CD14-positive monocyte (primary cell): ENCODE measurements around the gene RS1. TPM values are rescaled to one million over a fixed set of nuclear protein-coding genes. Genes with fewer than 3 reads are reported as not detected.
A peak's percentile ranks its signal among the peaks of the same experiment; 100 is the strongest.

Experiments
- DNase-seq, 3 donors: peaks; one replicate each; pipeline ENCODE4 v3.0.0-alpha.2; 2011 to 2022
- H2AFZ ChIP-seq: 2 replicates; pipeline ENCODE4 v1.6.0; 2012; ENCODE audit warnings: mild to moderate bottlenecking, low read depth, low read length, inconsistent platforms; ENCODE audit not compliant: insufficient read depth, poor library complexity, severe bottlenecking
- H3K27ac ChIP-seq, 2 donors: 1 replicate in 1 of 2; 2 replicates in 1 of 2; pipeline ENCODE4 v1.5.1; 2012 to 2013; ENCODE audit warnings: low read length in 2 of 2, control low read depth in 1 of 2, inconsistent platforms in 1 of 2, low read depth in 1 of 2, mild to moderate bottlenecking in 1 of 2
- H3K27me3 ChIP-seq, 2 donors: one replicate each; pipeline versions ENCODE4 v1.6.0 to v1.6.1; 2011 to 2013; ENCODE audit warnings: low read length in 2 of 2; ENCODE audit not compliant: control insufficient read depth in 2 of 2, insufficient read depth in 2 of 2
- H3K36me3 ChIP-seq, 2 donors: replicated peaks in 1 of 2; 1 replicate in 1 of 2; 2 replicates in 1 of 2; pipeline versions ENCODE4 v1.5.1 to v1.6.1; 2012 to 2013; ENCODE audit warnings: low read length in 2 of 2, control low read depth in 1 of 2, inconsistent platforms in 1 of 2, mild to moderate bottlenecking in 1 of 2; ENCODE audit not compliant: insufficient read depth in 2 of 2, control insufficient read depth in 1 of 2
- H3K4me1 ChIP-seq, 2 donors: 1 replicate in 1 of 2; 2 replicates in 1 of 2; pipeline versions ENCODE4 v1.5.1 to v1.6.1; 2012 to 2013; ENCODE audit warnings: low read length in 2 of 2, control low read depth in 1 of 2, inconsistent platforms in 1 of 2, mild to moderate bottlenecking in 1 of 2, moderate library complexity in 1 of 2; ENCODE audit not compliant: insufficient read depth in 2 of 2, control insufficient read depth in 1 of 2
- H3K4me2 ChIP-seq: replicated peaks from 2 replicates; pipeline ENCODE3; 2012; ENCODE audit warnings: low read length, moderate library complexity, mild to moderate bottlenecking; ENCODE audit not compliant: poor library complexity, severe bottlenecking; ENCODE audit errors: extremely low read depth
- H3K4me3 ChIP-seq, 3 experiments: fragments of 200-600 bp in 1 of 3; sonication (generic) in 1 of 3; replicated peaks in 1 of 3; 1 replicate in 2 of 3; 2 replicates in 1 of 3; pipeline ENCODE4 v1.5.1; 2011 to 2013; ENCODE audit warnings: low read length in 3 of 3, mild to moderate bottlenecking in 3 of 3, control low read depth in 2 of 3, low read depth in 2 of 3, inconsistent platforms in 1 of 3, moderate library complexity in 1 of 3
- H3K79me2 ChIP-seq: 2 replicates; pipeline ENCODE4 v1.6.0; 2012; ENCODE audit warnings: mild to moderate bottlenecking, control low read depth, inconsistent platforms, low read length, moderate library complexity; ENCODE audit not compliant: insufficient read depth
- H3K9ac ChIP-seq: 2 replicates; pipeline ENCODE4 v1.6.0; 2017; ENCODE audit warnings: low read length, mild to moderate bottlenecking; ENCODE audit not compliant: insufficient read depth, poor library complexity, severe bottlenecking
- H3K9me3 ChIP-seq, 2 donors: replicated peaks in 1 of 2; 1 replicate in 1 of 2; 2 replicates in 1 of 2; pipeline versions ENCODE4 v1.5.1 to v1.6.1; 2012 to 2013; ENCODE audit warnings: low read length in 2 of 2, control low read depth in 1 of 2; ENCODE audit not compliant: control insufficient read depth in 1 of 2, insufficient read depth in 1 of 2
- H4K20me1 ChIP-seq: 2 replicates; pipeline ENCODE4 v1.6.0; 2012; ENCODE audit warnings: mild to moderate bottlenecking, low read length, control low read depth, moderate library complexity; ENCODE audit not compliant: insufficient read depth
- H3K27ac Mint-ChIP-seq, 7 donors: one replicate each; pipeline ENCODE4 v1.8.0; 2020; ENCODE audit warnings: mild to moderate bottlenecking in 7 of 7, mixed read lengths in 7 of 7, moderate library complexity in 6 of 7, inconsistent platforms in 2 of 7
- H3K27me3 Mint-ChIP-seq, 3 donors: one replicate each; pipeline ENCODE4 v1.8.0; 2021 to 2022; ENCODE audit warnings: low read depth in 3 of 3, mild to moderate bottlenecking in 3 of 3, mixed read lengths in 3 of 3, moderate library complexity in 3 of 3, inconsistent platforms in 1 of 3
- H3K36me3 Mint-ChIP-seq, 2 donors: one replicate each; pipeline ENCODE4 v1.8.0; 2020; ENCODE audit warnings: mixed read lengths in 2 of 2, inconsistent platforms in 1 of 2, mild to moderate bottlenecking in 1 of 2
- H3K4me1 Mint-ChIP-seq: one replicate; pipeline ENCODE4 v1.8.0; 2020; ENCODE audit warnings: mild to moderate bottlenecking, mixed read lengths
- H3K4me3 Mint-ChIP-seq, 2 donors: one replicate each; pipeline ENCODE4 v1.8.0; 2020; ENCODE audit warnings: mild to moderate bottlenecking in 2 of 2, mixed read lengths in 2 of 2, moderate library complexity in 1 of 2
- H3K9me3 Mint-ChIP-seq, 7 donors: one replicate each; pipeline ENCODE4 v1.8.0; 2020 to 2022; ENCODE audit warnings: mixed read lengths in 7 of 7, mild to moderate bottlenecking in 6 of 7, moderate library complexity in 6 of 7, inconsistent platforms in 2 of 7
- WGBS: methylation state at CpG from one replicate; pipeline ENCODE4 v1.1.5; 2013; ENCODE audit warnings: missing lambda C conversion rate; ENCODE audit not compliant: insufficient coverage; 5-methylcytosine and 5-hydroxymethylcytosine counted together
- intact Hi-C, 2 donors: fragments of 100-400 bp; cut with micrococcal nuclease; formaldehyde crosslinking; loops; one replicate each; pipeline versions ENCODE4 v1.15.0 to v1.15.1; 2023
- polyA plus RNA-seq, 3 donors: library from polyadenylated mRNA; depleted of rRNA in 1 of 3; unstranded in 2 of 3; stranded (reverse) in 1 of 3; fragments of 300-500 nt in 2 of 3; fragments of >200 nt in 1 of 3; fragmentation: Illumina TruSeq in 2 of 3; gene quantifications; 1 replicate in 2 of 3; 2 replicates in 1 of 3; pipeline ENCODE4 v1.2.3, GENCODE V29; 2012 to 2021
- TF ChIP-seq, protein P1 (sequence below): fragments of 200-600 bp; IDR thresholded peaks from one replicate; pipeline ENCODE4 v1.8.0; 2022; ENCODE audit warnings: antibody characterized with exemption, mild to moderate bottlenecking

RS1 gene
- polyA plus RNA-seq, 3 donors = 0.08 TPM; not detected in 2

DNA sequence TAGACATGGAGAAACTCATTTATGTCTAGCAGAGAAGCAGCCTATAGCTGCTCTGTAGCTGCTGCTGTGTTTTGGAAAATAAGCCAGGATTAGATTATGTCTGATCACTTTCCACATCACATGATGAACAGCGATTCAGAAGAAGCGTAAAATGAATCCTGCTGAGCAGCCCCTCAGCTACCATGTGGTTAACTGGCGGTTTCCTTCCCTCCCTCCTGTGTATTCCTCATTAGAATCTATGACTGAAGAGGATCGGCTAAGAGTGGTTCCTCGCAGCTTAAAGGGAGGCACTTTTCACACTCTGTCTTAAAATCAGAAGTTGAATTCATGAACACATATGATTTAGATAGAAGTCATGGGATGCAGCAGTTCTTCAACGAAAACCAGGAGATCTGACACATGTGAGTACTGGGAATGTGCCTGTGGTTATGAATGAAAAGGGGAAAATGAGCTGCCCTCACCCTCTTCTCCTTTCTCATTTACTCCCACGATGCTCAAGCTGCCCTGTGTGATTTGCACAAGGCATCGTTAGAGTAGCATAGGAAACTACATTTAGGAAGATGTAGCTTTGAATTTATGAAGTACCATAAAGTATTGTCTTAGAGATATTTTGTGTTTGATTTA lies 35.6 kb upstream of the RS1 start, which contains the start of gene PPEF1:
Gene PPEF1 (plus strand): TSS at position 220 of the 624 bp plus-strand sequence. CDS start 136 bp downstream, at position 356.
- TF ChIP-seq, protein P1, sequence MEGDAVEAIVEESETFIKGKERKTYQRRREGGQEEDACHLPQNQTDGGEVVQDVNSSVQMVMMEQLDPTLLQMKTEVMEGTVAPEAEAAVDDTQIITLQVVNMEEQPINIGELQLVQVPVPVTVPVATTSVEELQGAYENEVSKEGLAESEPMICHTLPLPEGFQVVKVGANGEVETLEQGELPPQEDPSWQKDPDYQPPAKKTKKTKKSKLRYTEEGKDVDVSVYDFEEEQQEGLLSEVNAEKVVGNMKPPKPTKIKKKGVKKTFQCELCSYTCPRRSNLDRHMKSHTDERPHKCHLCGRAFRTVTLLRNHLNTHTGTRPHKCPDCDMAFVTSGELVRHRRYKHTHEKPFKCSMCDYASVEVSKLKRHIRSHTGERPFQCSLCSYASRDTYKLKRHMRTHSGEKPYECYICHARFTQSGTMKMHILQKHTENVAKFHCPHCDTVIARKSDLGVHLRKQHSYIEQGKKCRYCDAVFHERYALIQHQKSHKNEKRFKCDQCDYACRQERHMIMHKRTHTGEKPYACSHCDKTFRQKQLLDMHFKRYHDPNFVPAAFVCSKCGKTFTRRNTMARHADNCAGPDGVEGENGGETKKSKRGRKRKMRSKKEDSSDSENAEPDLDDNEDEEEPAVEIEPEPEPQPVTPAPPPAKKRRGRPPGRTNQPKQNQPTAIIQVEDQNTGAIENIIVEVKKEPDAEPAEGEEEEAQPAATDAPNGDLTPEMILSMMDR = no peak
- no peak for DNase-seq

DNA sequence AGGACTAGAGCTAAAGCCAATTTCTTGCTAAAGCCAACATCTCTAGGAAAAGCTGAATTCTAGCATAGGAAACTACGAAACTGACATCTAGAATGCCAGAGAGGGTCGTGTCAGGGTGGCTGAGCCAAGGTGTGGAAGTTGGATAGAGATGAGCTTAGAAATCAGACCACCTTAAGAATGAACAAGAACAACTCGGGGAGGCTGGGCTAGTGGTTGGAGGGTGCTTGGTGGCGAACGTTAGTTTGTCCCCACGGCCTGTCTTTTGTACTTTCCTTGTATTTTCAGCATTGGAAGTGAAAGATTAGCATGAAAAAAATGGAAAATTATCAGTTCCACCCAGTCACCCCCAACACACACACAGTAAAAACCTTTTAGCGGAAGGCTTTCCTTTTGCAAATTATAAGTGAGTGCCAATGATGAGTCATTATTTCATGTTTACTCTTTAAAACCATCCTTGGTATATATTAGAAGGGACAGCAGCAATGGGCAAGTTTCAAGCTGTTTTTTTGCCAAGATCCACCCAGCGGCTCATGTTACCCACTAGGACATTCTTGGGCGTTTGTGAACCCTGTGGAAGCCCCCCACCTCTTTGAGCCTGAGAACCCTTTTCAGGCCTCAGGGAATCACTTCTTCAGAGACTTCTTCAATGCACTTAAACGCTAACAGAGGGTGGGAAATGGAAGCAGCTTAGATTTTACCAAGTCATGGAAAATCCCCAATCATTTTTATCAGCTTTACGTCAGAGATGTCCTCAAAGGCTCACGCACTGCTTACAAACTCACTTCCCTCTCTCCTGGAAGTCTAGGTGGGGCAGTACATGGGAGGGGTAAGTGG lies 30.7 kb upstream of the RS1 start:
- Histone ChIP-seq H3K9ac (no peak overlapping the region), H2AFZ (no peak overlapping the region), H3K79me2 (no peaks in the 10 kb centered on the region), H4K20me1 (no peaks in the 10 kb centered on the region), H3K4me1 (no peaks in the 10 kb centered on the region), H3K4me2 (no peak overlapping the region), H3K27ac (no peak overlapping the region), H3K9me3 (no peaks in the 10 kb centered on the region), H3K36me3 (no peaks in the 10 kb centered on the region), H3K4me3 (no peak overlapping the region), H3K27me3 (peaks cover 0 to 3% of the 10 kb centered on the region in 2 donors)
- Mint-ChIP-seq H3K9me3 (peaks cover 0 to 3% (median 0%) of the 10 kb centered on the region in 7 donors), H3K27me3 (peaks cover 0 to 9% (median 6%) of the 10 kb centered on the region in 3 donors), H3K27ac (no peak overlapping the region), H3K4me3 (no peak overlapping the region), H3K4me1 (peaks cover 1% of the 10 kb centered on the region), H3K36me3 (no peaks in the 10 kb centered on the region)
- WGBS = 80% methylated on average over 1 of the region's 12 CpGs
- no peak for DNase-seq
- TF ChIP-seq, protein P1 = no peak
- intact Hi-C loops = no loop called here

More for the DNA sequence above, 35.6 kb upstream of the RS1 start, which contains the start of gene PPEF1:
- no peak within 1 kb of the TSS for H3K9ac ChIP-seq
- Mint-ChIP-seq H3K36me3 (no peaks in the 10 kb centered on the region), H3K4me1 (peaks cover 2% of the 10 kb centered on the region), H3K27me3 (peaks cover 0 to 14% (median 9%) of the 10 kb centered on the region in 3 donors), H3K27ac (no peak within 1 kb of the TSS), H3K4me3 (peak within 1 kb of the TSS in 1 of 2 donors; percentile 60), H3K9me3 (peaks cover 0 to 3% (median 0%) of the 10 kb centered on the region in 7 donors)
- no peak within 1 kb of the TSS for H3K27ac ChIP-seq
- H2AFZ ChIP-seq = no peak within 1 kb of the TSS
- H3K36me3 ChIP-seq = no peaks in the 10 kb centered on the region
- H3K9me3 ChIP-seq = no peaks in the 10 kb centered on the region
- no peak within 1 kb of the TSS for H3K4me2 ChIP-seq
- H3K4me3 ChIP-seq = no peak within 1 kb of the TSS
- H3K4me1 ChIP-seq = no peaks in the 10 kb centered on the region
- H3K79me2 ChIP-seq = no peaks in the 10 kb centered on the region
- no peaks in the 10 kb centered on the region for H4K20me1 ChIP-seq
- peaks cover 0 to 5% of the 10 kb centered on the region in 2 donors for H3K27me3 ChIP-seq
- intact Hi-C loops = no loop called here
- no CpG with 5 or more reads among the region's 8 CpGs for WGBS
